AG09309 (cell line): ENCODE results near the gene IQGAP2.

Source experiments
- DNase-seq: peaks from one replicate; pipeline ENCODE4 v3.0.0-alpha.2; 2010; ENCODE audit warnings: low read depth
- H3K4me3 ChIP-seq: 2 replicates; pipeline ENCODE4 v1.5.1; 2011; ENCODE audit warnings: mild to moderate bottlenecking, low read depth, low read length, moderate library complexity; ENCODE audit not compliant: control insufficient read depth
- TF ChIP-seq, protein P1 (sequence below): IDR thresholded peaks from 2 replicates; pipeline ENCODE4 v1.5.1; 2011; ENCODE audit warnings: mild to moderate bottlenecking, low read depth, low read length, inconsistent platforms; ENCODE audit not compliant: insufficient read depth, control insufficient read depth; ENCODE audit errors: missing control alignments

Gene IQGAP2

DNA sequence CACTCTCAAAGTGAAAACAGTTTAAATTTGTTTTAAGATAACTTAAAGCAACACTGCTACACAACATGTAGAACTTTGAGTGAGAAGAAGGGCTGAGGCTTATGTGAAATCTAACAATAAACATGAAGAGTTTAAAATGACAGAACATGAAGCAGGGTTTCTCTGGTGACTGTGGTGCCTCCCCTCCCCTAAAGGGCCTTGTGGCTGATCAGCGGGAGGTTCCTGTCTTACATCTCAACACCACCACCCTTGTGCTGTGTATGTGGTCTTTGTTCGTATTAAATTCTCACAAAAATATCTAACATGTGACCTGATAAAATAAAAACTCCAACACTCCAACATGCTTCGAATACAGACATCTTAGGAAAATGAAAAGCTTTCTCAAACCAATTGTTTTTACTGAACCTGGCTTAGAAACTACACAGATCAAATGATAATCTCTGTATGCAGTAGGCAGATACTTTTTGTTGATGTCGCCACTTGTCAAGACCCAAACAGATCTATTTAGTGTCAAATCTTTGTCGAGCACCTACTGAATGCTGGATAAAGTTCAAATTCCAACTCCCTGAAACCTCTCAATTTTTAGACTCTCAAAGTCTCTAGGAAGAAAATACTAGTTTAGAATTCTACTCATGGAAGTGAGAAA, 9.9 kb upstream of the IQGAP2 start:
- no peak overlapping the region for H3K4me3 ChIP-seq
- TF ChIP-seq, protein P1, sequence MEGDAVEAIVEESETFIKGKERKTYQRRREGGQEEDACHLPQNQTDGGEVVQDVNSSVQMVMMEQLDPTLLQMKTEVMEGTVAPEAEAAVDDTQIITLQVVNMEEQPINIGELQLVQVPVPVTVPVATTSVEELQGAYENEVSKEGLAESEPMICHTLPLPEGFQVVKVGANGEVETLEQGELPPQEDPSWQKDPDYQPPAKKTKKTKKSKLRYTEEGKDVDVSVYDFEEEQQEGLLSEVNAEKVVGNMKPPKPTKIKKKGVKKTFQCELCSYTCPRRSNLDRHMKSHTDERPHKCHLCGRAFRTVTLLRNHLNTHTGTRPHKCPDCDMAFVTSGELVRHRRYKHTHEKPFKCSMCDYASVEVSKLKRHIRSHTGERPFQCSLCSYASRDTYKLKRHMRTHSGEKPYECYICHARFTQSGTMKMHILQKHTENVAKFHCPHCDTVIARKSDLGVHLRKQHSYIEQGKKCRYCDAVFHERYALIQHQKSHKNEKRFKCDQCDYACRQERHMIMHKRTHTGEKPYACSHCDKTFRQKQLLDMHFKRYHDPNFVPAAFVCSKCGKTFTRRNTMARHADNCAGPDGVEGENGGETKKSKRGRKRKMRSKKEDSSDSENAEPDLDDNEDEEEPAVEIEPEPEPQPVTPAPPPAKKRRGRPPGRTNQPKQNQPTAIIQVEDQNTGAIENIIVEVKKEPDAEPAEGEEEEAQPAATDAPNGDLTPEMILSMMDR = no peak
- no peak for DNase-seq

DNA sequence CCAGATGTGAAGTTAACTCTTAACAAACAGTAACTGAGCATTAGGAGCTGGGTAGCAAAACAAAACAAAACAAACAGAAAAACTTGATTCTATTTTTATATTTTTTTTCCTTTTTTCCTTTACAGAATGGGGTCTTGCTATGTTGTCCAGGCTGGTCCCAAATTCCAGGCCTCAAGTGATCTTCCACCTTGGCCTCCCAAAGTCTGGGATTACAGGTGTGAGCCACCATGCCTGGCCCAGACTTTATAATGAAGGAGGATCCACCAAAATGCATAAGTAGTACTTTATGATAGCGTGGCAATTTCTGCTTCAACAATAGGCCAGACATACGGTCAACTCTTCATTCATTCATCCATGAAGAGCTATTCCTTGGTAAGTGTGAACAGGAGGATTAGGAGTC, 5.9 kb upstream of the IQGAP2 start:
- no peak for DNase-seq
- TF ChIP-seq, protein P1 = no peak

DNA sequence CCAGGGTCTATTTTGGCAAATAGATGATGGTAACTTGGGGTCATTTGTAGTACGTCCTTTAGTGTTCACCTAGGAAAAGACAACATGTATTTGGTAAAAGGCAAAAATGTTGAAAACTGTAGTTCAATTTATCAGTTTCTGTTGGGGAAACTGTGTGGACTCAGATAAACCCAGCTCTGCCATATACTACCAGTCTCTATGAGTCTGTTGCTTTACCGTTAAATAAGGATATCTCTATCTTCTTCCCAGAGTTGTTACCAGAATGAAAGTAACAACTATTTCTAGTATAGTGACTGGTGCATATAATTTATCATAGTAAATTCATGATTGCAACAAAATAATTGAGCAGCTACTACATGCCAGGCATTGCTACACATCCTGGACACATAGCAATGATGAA, 3.8 kb upstream of the IQGAP2 start:
- no peak overlapping the region for H3K4me3 ChIP-seq
- TF ChIP-seq, protein P1 = no peak
- DNase-seq = no peak

More for the DNA sequence above, 5.9 kb upstream of the IQGAP2 start:
- no peak overlapping the region for H3K4me3 ChIP-seq

DNA sequence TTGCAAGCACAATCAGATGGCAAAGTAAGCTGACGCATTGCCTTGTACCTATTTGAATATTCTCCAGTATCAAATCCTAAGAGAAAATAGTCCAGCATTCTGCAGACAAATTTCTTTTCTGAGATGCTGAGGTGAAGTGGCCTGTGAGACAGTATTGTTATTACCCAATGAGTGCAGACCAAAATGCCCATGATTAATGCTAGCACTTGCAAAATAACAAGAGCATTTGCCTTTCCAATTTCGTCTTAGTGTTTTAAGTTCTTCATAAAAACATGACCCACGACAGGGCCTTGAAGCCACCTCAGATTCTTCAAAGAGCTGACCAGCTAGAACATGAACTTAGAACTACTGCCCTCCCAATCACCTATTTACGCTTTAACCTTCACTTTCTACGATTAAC, 2.6 kb upstream of the IQGAP2 start:
- TF ChIP-seq, protein P1 = no peak
- H3K4me3 ChIP-seq = no peak overlapping the region
- DNase-seq = no peak

DNA sequence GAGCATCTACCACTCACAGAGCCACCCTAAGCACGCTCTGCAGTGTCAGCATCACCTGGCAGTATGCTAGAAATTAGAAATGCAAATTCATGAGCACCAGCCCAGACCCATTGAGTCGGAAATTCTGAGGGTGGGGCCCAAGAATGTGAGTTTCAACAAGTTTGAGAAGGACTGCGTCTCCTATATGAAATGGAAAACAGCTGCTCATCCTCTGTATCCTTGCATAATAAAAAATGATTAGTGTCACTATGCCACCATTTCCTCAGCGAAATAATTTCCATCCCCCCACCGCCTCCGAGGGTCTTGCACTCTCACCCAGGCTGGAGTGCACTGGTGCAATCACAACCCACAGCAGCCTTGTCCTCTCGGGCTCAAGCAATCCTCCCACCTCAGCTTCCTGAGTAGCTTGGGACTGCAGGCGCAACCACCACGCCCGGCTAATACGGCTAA, 1.3 kb upstream of the IQGAP2 start:
- no peak overlapping the region for H3K4me3 ChIP-seq

DNA sequence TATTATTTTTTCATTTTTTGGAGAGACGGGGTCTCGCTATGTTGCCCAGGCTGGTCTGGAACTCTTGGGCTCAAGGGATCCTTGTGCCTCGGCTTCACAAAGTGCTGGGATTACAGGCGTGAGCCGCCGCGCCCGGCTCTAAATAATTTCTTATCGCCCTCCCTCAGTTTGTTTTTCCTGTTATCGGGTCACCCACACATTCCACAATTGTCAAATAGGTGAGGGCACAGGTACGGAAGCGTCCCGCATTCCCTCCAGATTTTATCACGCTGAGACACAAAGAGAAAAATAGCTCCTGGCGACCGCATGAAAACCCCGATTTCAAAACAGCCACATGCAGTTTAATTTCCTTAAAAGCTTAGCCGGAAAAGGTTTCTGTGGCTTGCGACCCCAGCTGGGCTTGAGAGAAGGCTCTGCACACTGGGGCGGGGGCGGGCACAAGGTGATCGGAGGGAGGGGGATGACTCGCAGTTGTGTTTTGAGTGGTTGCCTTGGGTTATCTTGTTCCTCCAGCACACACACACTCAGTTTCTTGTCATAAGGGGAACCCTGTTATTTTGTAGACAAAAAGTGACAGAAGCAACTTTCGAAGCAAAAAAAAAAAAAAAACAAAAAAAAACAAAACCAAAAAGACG, 717 bp upstream of the IQGAP2 start:
- H3K4me3 ChIP-seq = no peak overlapping the region; the same call in 1 of the 2 replicates
- DNase-seq = no peak
- TF ChIP-seq, protein P1 = no peak

More for the DNA sequence above, 1.3 kb upstream of the IQGAP2 start:
- DNase-seq = no peak
- TF ChIP-seq, protein P1 = no peak
